HepG2 (cell line): ENCODE measurements around the gene AMD1. TPM values are rescaled to one million over a fixed set of nuclear protein-coding genes. Genes with fewer than 3 reads are reported as not detected.

Experiments
- ADNP ChIP-seq: sonication (generic); formaldehyde crosslinking; IDR thresholded peaks from 2 replicates; pipeline ENCODE4 v1.4.0; 2020; ENCODE audit warnings: missing genetic modification reagents
- AHR ChIP-seq: IDR thresholded peaks from 2 replicates; pipeline ENCODE4 v1.6.1; 2018; ENCODE audit warnings: missing genetic modification reagents, missing compliant biosample characterization
- ATF3 ChIP-seq: sonication (generic); formaldehyde crosslinking; IDR thresholded peaks from 2 replicates; pipeline ENCODE4 v1.4.0; 2020; ENCODE audit warnings: missing genetic modification reagents
- CBX1 ChIP-seq: IDR thresholded peaks from one replicate; pipeline ENCODE4 v1.6.1; 2016; ENCODE audit warnings: antibody characterized with exemption, low read depth
- CENPBD1 ChIP-seq: sonication (generic); formaldehyde crosslinking; IDR thresholded peaks from 2 replicates; pipeline ENCODE4 v1.8.0; 2022; ENCODE audit warnings: missing genetic modification reagents, low read depth, mild to moderate bottlenecking, borderline replicate concordance
- CENPT ChIP-seq: sonication (generic); formaldehyde crosslinking; IDR thresholded peaks from 2 replicates; pipeline ENCODE4 v1.8.0; 2022; ENCODE audit warnings: low read depth, mild to moderate bottlenecking, moderate library complexity, missing genetic modification reagents
- CENPX ChIP-seq: sonication (generic); formaldehyde crosslinking; IDR thresholded peaks from 2 replicates; pipeline ENCODE4 v1.9.0; 2021; ENCODE audit warnings: mild to moderate bottlenecking, missing genetic modification reagents, moderate library complexity
- CREM ChIP-seq, 2 experiments: sonication (generic) in 1 of 2; formaldehyde crosslinking in 1 of 2; IDR thresholded peaks; 2 replicates each; pipeline versions ENCODE4 v1.4.0 to v1.6.1; 2016 to 2020; ENCODE audit warnings: antibody characterized with exemption in 1 of 2, mild to moderate bottlenecking in 1 of 2, missing genetic modification reagents in 1 of 2
- E2F1 ChIP-seq: sonication (generic); formaldehyde crosslinking; IDR thresholded peaks from 2 replicates; pipeline ENCODE4 v1.5.0; 2020; ENCODE audit warnings: missing genetic modification reagents
- KDM3A ChIP-seq: IDR thresholded peaks from 2 replicates; pipeline ENCODE4 v1.6.1; 2018; ENCODE audit warnings: low read depth, missing compliant biosample characterization
- MTF2 ChIP-seq: sonication (generic); formaldehyde crosslinking; IDR thresholded peaks from 2 replicates; pipeline ENCODE4 v1.5.0; 2020; ENCODE audit warnings: missing genetic modification reagents, borderline replicate concordance
- NFATC3 ChIP-seq: sonication (generic); formaldehyde crosslinking; IDR thresholded peaks from 2 replicates; pipeline ENCODE4 v1.5.1; 2020; ENCODE audit warnings: mild to moderate bottlenecking, missing genetic modification reagents
- NFIB ChIP-seq: sonication (generic); formaldehyde crosslinking; IDR thresholded peaks from 2 replicates; pipeline ENCODE4 v1.9.0; 2021; ENCODE audit warnings: missing genetic modification reagents, mild to moderate bottlenecking, borderline replicate concordance
- PHF21A ChIP-seq: sonication (generic); formaldehyde crosslinking; IDR thresholded peaks from 2 replicates; pipeline ENCODE4 v1.5.0; 2020; ENCODE audit warnings: mild to moderate bottlenecking, missing genetic modification reagents
- RNF2 ChIP-seq: fragments of 450-650 bp; conservative IDR thresholded peaks from 2 replicates; pipeline ENCODE4 v1.6.1; 2016; ENCODE audit warnings: low read depth
- SRSF4 ChIP-seq: fragments of 200-400 bp; formaldehyde crosslinking; IDR thresholded peaks from one replicate; pipeline ENCODE4 v1.6.1; 2018; ENCODE audit warnings: mild to moderate bottlenecking, low read depth, low read length, moderate library complexity; ENCODE audit not compliant: poor library complexity, severe bottlenecking
- WIZ ChIP-seq: sonication (generic); formaldehyde crosslinking; IDR thresholded peaks from 2 replicates; pipeline ENCODE4 v1.5.1; 2020; ENCODE audit warnings: mild to moderate bottlenecking, missing genetic modification reagents
- ZNF354B ChIP-seq: sonication (generic); formaldehyde crosslinking; IDR thresholded peaks from 2 replicates; pipeline ENCODE4 v1.8.0; 2022; ENCODE audit warnings: mild to moderate bottlenecking, missing genetic modification reagents
- ZNF616 ChIP-seq: sonication (generic); formaldehyde crosslinking; IDR thresholded peaks from 2 replicates; pipeline ENCODE4 v1.5.0; 2020; ENCODE audit warnings: low read depth, mild to moderate bottlenecking, missing genetic modification reagents
- ZNF7 ChIP-seq: IDR thresholded peaks from 2 replicates; pipeline ENCODE4 v1.6.1; 2016; ENCODE audit warnings: missing biosample characterization, missing genetic modification reagents
- ZNF737 ChIP-seq: sonication (generic); formaldehyde crosslinking; IDR thresholded peaks from 2 replicates; pipeline ENCODE4 v1.5.0; 2020; ENCODE audit warnings: missing genetic modification reagents, mild to moderate bottlenecking, borderline replicate concordance
- ZNF776 ChIP-seq: sonication (generic); formaldehyde crosslinking; IDR thresholded peaks from 2 replicates; pipeline ENCODE4 v1.4.0; 2020; ENCODE audit warnings: mild to moderate bottlenecking, missing genetic modification reagents
- ZSCAN29 ChIP-seq: sonication (generic); formaldehyde crosslinking; conservative IDR thresholded peaks from 2 replicates; pipeline ENCODE4 v1.4.0; 2020; ENCODE audit warnings: mild to moderate bottlenecking, missing genetic modification reagents
- polyA plus RNA-seq, 8 experiments: library from polyadenylated mRNA; depleted of rRNA in 3 of 8; stranded (reverse) in 7 of 8; unstranded in 1 of 8; fragments of >200 nt; fragmentation: Illumina TruSeq in 4 of 8; extraction: Trizol in 4 of 8; gene quantifications; 2 replicates each; pipeline versions ENCODE4 v1.2.1 to v1.2.3, GENCODE V29; 2011 to 2016; ENCODE audit warnings: low read depth in 4 of 8, missing spikeins in 1 of 8, mixed read lengths in 1 of 8; ENCODE audit not compliant: insufficient read depth in 1 of 8
- total RNA-seq, 5 experiments: library from RNA; depleted of rRNA; stranded (reverse); fragments of >200 nt; fragmentation: Illumina TruSeq; extraction: Trizol; gene quantifications; 2 replicates each; pipeline ENCODE4 v1.2.3, GENCODE V29; 2016; ENCODE audit warnings: low read depth in 1 of 5
- TF ChIP-seq, protein P1 (sequence below): sonication (generic); formaldehyde crosslinking; IDR thresholded peaks from 2 replicates; pipeline ENCODE4 v1.5.1; 2020; ENCODE audit warnings: missing genetic modification reagents, mild to moderate bottlenecking, borderline replicate concordance

Gene AMD1
- total and polyA plus RNA-seq, 2 of the 13 experiments (the other 11 are each of a cell fraction or from before 2014, with no cell fraction given) = 108 to 123 TPM

- 0 out of 2 replicates have a peak, but pooled peaks have one; percentile 27 for TF ChIP-seq CENPT (CRISPR knock-in tag)
- no peak for TF ChIP-seq ZNF354B (CRISPR knock-in tag)
- peak; percentile 91 for TF ChIP-seq CREM (IDR thresholded peaks at IDR 0.05)
- TF ChIP-seq CREM (CRISPR knock-in tag; IDR thresholded peaks at IDR 0.05) = no peak; the same call in 1 of the 2 replicates
- TF ChIP-seq, protein P1, sequence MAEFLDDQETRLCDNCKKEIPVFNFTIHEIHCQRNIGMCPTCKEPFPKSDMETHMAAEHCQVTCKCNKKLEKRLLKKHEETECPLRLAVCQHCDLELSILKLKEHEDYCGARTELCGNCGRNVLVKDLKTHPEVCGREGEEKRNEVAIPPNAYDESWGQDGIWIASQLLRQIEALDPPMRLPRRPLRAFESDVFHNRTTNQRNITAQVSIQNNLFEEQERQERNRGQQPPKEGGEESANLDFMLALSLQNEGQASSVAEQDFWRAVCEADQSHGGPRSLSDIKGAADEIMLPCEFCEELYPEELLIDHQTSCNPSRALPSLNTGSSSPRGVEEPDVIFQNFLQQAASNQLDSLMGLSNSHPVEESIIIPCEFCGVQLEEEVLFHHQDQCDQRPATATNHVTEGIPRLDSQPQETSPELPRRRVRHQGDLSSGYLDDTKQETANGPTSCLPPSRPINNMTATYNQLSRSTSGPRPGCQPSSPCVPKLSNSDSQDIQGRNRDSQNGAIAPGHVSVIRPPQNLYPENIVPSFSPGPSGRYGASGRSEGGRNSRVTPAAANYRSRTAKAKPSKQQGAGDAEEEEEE (CRISPR knock-in tag) = no peak
- TF ChIP-seq ZSCAN29 (CRISPR knock-in tag) = no peak
- TF ChIP-seq ZNF7 (CRISPR knock-in tag) = 0 out of 2 replicates have a peak, but pooled peaks have one; percentile 14
- TF ChIP-seq CENPX (CRISPR knock-in tag) = no peak
- peak; percentile 58 for TF ChIP-seq KDM3A (CRISPR knock-in tag)
- TF ChIP-seq NFIB (CRISPR knock-in tag) = no peak
- TF ChIP-seq ZNF737 (CRISPR knock-in tag) = no peak
- 0 out of 2 replicates have a peak, but pooled peaks have one; percentile 22 for TF ChIP-seq NFATC3 (CRISPR knock-in tag)
- peak; percentile 71 for TF ChIP-seq E2F1 (CRISPR knock-in tag)
- peak; percentile 28; the same call in 1 of the 2 replicates for TF ChIP-seq PHF21A
- no peak for TF ChIP-seq ZNF776 (CRISPR knock-in tag)
- TF ChIP-seq RNF2 = no peak
- TF ChIP-seq WIZ (CRISPR knock-in tag) = no peak; the same call in 1 of the 2 replicates
- TF ChIP-seq MTF2 = no peak
- peak; percentile 59; the same call in 1 of the 2 replicates for TF ChIP-seq AHR (CRISPR knock-in tag)
- 0 out of 2 replicates have a peak, but pooled peaks have one; percentile 52 for TF ChIP-seq ZNF616
- TF ChIP-seq ADNP (CRISPR knock-in tag) = no peak
- TF ChIP-seq CENPBD1 = no peak
- TF ChIP-seq CBX1 = peak; percentile 61
- TF ChIP-seq ATF3 (CRISPR knock-in tag) = no peak
- TF ChIP-seq SRSF4 = no peak
Measured at GRCh38 chr6:110873981-110874879, at the start of gene AMD1 (continued).
